Colonic mucosa (tissue), 4 donors: ENCODE data around the gene ETFA. TPM values are rescaled to one million over a fixed set of nuclear protein-coding genes. Genes with fewer than 3 reads are reported as not detected.

Experiments
- DNase-seq: peaks from one replicate; pipeline ENCODE4 v3.0.0-alpha.2; 2020
- H3K27ac ChIP-seq: fragments of 200-600 bp; one replicate; pipeline ENCODE4 v1.8.0; 2021
- H3K27me3 ChIP-seq: fragments of 200-600 bp; one replicate; pipeline ENCODE4 v1.8.0; 2021
- H3K36me3 ChIP-seq: fragments of 200-600 bp; one replicate; pipeline ENCODE4 v1.8.0; 2021
- H3K4me1 ChIP-seq: fragments of 200-600 bp; one replicate; pipeline ENCODE4 v1.8.0; 2021; ENCODE audit warnings: mild to moderate bottlenecking
- H3K4me3 ChIP-seq: fragments of 200-600 bp; one replicate; pipeline ENCODE4 v1.8.0; 2021
- H3K9ac ChIP-seq, 2 donors: one replicate each; pipeline ENCODE4 v1.7.0; 2013; ENCODE audit warnings: control low read depth in 2 of 2, low read depth in 2 of 2, low read length in 2 of 2
- H3K9me3 ChIP-seq: fragments of 200-600 bp; one replicate; pipeline ENCODE4 v1.8.0; 2021
- intact Hi-C: fragments of 100-400 bp; cut with DNase I; formaldehyde crosslinking; loops from one replicate; pipeline ENCODE4 v1.14.1; 2022
- total RNA-seq, 2 donors: library from RNA; stranded (reverse); fragmentation: NEBNext Ultra II Directional in 1 of 2; extraction: Animal tissue kit (Norgen Biotek cat#: 25700) in 1 of 2; gene quantifications; one replicate each; pipeline ENCODE4 v1.2.1, GENCODE V29; 2021
- TF ChIP-seq, protein P1 (sequence below): fragments of 200-600 bp; IDR thresholded peaks from one replicate; pipeline ENCODE4 v1.8.0; 2022; ENCODE audit warnings: antibody characterized with exemption, mild to moderate bottlenecking
- donor health status: healthy.
- donor health status: DM: no; HTN: no; CAD: no.
- donor health status: DM: no; HTN: no; CAD: no.

Gene ETFA
- total RNA-seq, 2 donors from 2014 or later = 300 to 366 TPM

DNA sequence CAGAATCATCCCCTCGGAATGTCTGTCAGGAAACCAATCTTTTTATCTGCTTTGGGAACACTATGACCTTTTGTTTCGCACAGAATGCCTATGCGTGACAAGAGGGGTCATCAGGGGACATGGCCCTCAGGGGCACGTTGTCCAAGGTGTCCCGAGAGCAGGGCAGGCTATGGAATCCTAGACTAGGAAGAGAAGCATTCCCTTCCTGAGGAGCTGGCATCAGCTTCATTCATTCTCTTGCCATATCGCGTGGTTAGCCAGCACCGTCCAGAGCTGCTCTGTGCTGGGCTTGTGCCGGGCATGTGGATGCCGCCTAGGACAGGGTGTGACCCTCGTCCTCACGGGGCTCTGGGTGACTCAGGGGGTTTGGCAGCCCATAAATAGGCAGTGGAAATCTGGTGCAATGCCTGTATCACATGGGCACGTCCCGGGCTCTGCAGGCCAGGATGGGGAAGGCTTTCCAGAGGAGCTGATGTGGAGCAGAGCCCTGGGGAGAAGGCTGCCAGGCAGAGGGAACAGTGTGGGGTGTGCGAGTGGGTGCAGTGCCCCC, 133.7 kb downstream of the ETFA start:
- Histone ChIP-seq H3K4me3 (no peak overlapping the region), H3K36me3 (no peaks in the 10 kb centered on the region), H3K9me3 (no peaks in the 10 kb centered on the region), H3K4me1 (no peaks in the 10 kb centered on the region), H3K9ac (no peak overlapping the region), H3K27ac (no peak overlapping the region), H3K27me3 (no peaks in the 10 kb centered on the region)
- TF ChIP-seq, protein P1, sequence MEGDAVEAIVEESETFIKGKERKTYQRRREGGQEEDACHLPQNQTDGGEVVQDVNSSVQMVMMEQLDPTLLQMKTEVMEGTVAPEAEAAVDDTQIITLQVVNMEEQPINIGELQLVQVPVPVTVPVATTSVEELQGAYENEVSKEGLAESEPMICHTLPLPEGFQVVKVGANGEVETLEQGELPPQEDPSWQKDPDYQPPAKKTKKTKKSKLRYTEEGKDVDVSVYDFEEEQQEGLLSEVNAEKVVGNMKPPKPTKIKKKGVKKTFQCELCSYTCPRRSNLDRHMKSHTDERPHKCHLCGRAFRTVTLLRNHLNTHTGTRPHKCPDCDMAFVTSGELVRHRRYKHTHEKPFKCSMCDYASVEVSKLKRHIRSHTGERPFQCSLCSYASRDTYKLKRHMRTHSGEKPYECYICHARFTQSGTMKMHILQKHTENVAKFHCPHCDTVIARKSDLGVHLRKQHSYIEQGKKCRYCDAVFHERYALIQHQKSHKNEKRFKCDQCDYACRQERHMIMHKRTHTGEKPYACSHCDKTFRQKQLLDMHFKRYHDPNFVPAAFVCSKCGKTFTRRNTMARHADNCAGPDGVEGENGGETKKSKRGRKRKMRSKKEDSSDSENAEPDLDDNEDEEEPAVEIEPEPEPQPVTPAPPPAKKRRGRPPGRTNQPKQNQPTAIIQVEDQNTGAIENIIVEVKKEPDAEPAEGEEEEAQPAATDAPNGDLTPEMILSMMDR = no peak
- no peak for DNase-seq
- intact Hi-C loops = no loop called here

DNA sequence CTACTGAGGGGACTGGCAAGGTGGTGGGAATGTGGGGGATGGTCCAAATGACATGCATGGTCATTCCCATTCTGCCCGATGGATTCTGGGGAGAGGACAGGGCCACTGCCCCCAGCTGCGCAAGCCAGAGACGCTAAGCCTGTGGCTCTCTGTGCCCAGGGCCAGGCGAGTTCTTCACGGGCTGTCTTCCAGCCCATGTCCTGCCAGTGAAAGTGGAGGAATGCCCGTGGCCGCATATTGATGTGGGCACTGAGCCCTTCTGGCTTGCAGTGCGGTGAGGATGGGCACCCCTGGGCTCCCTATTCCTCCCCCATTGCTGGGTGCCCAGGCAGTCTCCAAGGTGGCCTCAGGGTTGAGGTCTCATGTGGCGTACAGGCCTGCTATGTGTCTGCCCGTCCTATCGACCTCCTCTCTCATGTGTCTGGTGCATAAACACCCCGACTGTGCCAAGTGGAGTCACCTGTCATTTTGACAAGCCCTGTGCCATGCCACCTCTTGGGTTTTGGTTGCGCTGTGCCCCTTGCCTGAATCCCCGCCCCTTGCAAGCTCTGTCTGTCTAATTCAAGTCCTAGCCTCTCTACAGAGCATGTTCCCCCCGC, 134.7 kb downstream of the ETFA start:
- Histone ChIP-seq H3K27me3 (no peaks in the 10 kb centered on the region), H3K9ac (no peak overlapping the region), H3K9me3 (no peaks in the 10 kb centered on the region), H3K27ac (no peak overlapping the region), H3K4me1 (no peaks in the 10 kb centered on the region), H3K36me3 (no peaks in the 10 kb centered on the region), H3K4me3 (no peak overlapping the region)
- intact Hi-C loops = no loop called here
- TF ChIP-seq, protein P1 = no peak
- DNase-seq = no peak

DNA sequence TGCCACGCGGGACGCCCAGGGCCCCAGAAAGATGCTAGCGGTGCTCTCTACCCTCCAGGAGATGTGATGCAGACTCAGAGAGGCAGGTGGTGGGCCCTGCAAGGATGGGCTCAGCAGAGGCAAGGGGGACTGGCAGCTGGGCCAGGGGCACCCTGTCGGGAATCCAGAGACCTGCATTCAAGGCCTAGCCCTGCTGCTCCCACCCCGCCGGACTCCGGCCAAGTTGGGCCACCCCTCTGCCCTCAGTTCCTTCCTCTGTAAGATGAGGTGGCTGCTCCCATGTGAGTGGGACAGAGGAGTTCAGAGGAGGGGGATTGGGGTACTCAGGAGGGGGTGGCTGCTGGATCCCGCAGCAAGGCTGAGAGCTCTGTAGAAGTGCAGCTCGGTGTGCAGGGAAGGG, 135.2 kb downstream of the ETFA start:
- H3K9me3 ChIP-seq = no peaks in the 10 kb centered on the region
- H3K4me3 ChIP-seq = no peak overlapping the region
- DNase-seq = no peak
- H3K27me3 ChIP-seq = no peaks in the 10 kb centered on the region
- H3K36me3 ChIP-seq = no peaks in the 10 kb centered on the region
- H3K4me1 ChIP-seq = no peaks in the 10 kb centered on the region
- no peak overlapping the region for H3K9ac ChIP-seq
- intact Hi-C loops = no loop called here
- no peak overlapping the region for H3K27ac ChIP-seq
- TF ChIP-seq, protein P1 = no peak

DNA sequence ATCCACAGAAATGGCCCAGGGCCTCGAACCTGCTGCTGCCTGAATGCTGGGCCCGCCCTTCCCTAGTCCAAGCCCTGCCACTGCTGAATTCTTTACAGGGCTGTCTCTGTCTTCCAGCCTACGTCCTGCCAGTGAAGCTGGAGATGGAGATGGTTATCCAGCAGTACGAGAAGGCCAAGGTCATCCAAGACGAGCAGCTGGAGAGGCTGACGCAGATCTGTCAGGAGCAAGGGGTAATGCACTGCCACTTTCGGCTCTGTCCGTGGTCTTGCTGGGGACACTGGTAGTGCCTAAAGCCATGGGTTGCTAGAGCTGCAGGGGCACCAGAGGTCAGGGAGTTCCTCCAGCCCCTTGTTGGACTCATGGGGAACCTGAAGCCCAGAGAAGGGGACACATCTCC, 135.8 kb downstream of the ETFA start:
- no peaks in the 10 kb centered on the region for H3K27me3 ChIP-seq
- no peaks in the 10 kb centered on the region for H3K9me3 ChIP-seq
- no peak overlapping the region for H3K27ac ChIP-seq
- no peak overlapping the region for H3K4me3 ChIP-seq
- H3K9ac ChIP-seq = no peak overlapping the region
- no peak for DNase-seq
- no peaks in the 10 kb centered on the region for H3K4me1 ChIP-seq
- no peaks in the 10 kb centered on the region for H3K36me3 ChIP-seq
- intact Hi-C loops = no loop called here
- TF ChIP-seq, protein P1 = no peak

DNA sequence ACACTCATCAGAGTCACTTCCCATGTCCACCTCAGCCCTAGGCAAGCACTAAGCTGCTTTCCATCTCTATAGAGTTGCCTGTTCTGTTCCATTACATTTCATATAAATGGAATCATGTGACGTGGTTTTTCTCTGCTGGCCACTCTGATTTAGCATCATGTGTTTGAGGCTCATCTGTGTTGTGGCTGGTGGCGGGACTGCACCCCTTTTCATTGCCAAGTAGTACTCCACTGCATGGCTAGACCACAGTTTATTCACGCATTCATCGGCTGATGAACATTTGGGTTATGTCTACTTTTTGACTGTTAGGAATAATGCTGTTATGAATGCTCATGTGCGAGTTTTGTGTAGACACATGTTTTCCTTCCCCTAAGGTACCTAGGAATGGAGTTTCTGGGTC, 136.6 kb downstream of the ETFA start:
- H3K4me3 ChIP-seq = no peak overlapping the region
- TF ChIP-seq, protein P1 = no peak
- H3K9me3 ChIP-seq = no peaks in the 10 kb centered on the region
- no peaks in the 10 kb centered on the region for H3K27me3 ChIP-seq
- DNase-seq = no peak
- no peaks in the 10 kb centered on the region for H3K4me1 ChIP-seq
- no peak overlapping the region for H3K27ac ChIP-seq
- no peaks in the 10 kb centered on the region for H3K36me3 ChIP-seq
- intact Hi-C loops = no loop called here
- no peak overlapping the region for H3K9ac ChIP-seq
